OCI-LY7 (cell line): ENCODE data around the gene ARHGAP40. TPM values are rescaled to one million over a fixed set of nuclear protein-coding genes. Genes with fewer than 3 reads are reported as not detected.
"Not testable (repeated sequence)": the region's sequence is repeated elsewhere in the genome, so short reads cannot be mapped to it uniquely, and the experiment has no call there.

Source experiments
- BruUV-seq: library from RNA; stranded (reverse); fragments of 400-500 nt; replicated peaks from 2 replicates; lab custom pipeline; 2021; lab: Mats Ljungman, UMichigan
- CTCF ChIA-PET: fragments of 300-600 bp; sonication (Branson Sonifier 250); formaldehyde crosslinking; loops from one replicate; lab custom pipeline; 2022; ENCODE audit warnings: antibody characterized with exemption; ENCODE audit not compliant: unreplicated experiment; lab: Charles Lee
- POLR2A ChIA-PET: fragments of 300-600 bp; sonication (Branson Sonifier 250); formaldehyde crosslinking; loops from one replicate; lab custom pipeline; 2022; ENCODE audit warnings: antibody characterized with exemption; lab: Charles Lee
- DNase-seq: peaks from one replicate; pipeline ENCODE4 v3.0.0-alpha.2; 2015; ENCODE audit warnings: low spot score
- H2AFZ ChIP-seq: fragments of 200-600 bp; sonication (generic), shearing (Covaris generic); 2 replicates; pipeline ENCODE4 v1.6.1; 2014; ENCODE audit warnings: mild to moderate bottlenecking, antibody characterized with exemption, low read length, moderate library complexity
- H3K27ac ChIP-seq: fragments of 200-600 bp; sonication (generic); 2 replicates; pipeline ENCODE4 v1.5.1; 2014; ENCODE audit warnings: mixed run types, low read depth, mild to moderate bottlenecking, moderate library complexity, low read length, inconsistent platforms; ENCODE audit not compliant: poor library complexity, severe bottlenecking
- H3K36me3 ChIP-seq: fragments of 200-600 bp; sonication (generic); 2 replicates; pipeline ENCODE4 v1.6.1; 2014; ENCODE audit warnings: mild to moderate bottlenecking, antibody characterized with exemption, low read length, moderate library complexity, mixed read lengths; ENCODE audit not compliant: insufficient read depth
- H3K4me1 ChIP-seq: fragments of 200-600 bp; sonication (generic); 2 replicates; pipeline ENCODE4 v1.5.1; 2014; ENCODE audit warnings: mild to moderate bottlenecking, low read length; ENCODE audit not compliant: insufficient read depth, poor library complexity, severe bottlenecking
- H3K4me2 ChIP-seq: fragments of 200-600 bp; sonication (generic); 2 replicates; pipeline ENCODE4 v1.6.1; 2014; ENCODE audit warnings: mild to moderate bottlenecking, low read length
- H3K4me3 ChIP-seq: fragments of 200-600 bp; sonication (generic); 2 replicates; pipeline ENCODE4 v1.5.1; 2014; ENCODE audit warnings: mild to moderate bottlenecking, low read depth, low read length; ENCODE audit not compliant: poor library complexity, severe bottlenecking
- H3K79me2 ChIP-seq: fragments of 200-600 bp; sonication (generic); 2 replicates; pipeline ENCODE4 v1.6.1; 2016; ENCODE audit warnings: low read depth, mild to moderate bottlenecking, low read length, moderate library complexity, mixed read lengths; ENCODE audit not compliant: insufficient read depth
- H3K9me2 ChIP-seq: fragments of 200-600 bp; sonication (generic); 2 replicates; pipeline ENCODE4 v1.6.1; 2016; ENCODE audit warnings: mild to moderate bottlenecking, low read length, mixed read lengths; ENCODE audit not compliant: insufficient read depth
- H3K9me3 ChIP-seq: fragments of 200-600 bp; sonication (generic); 2 replicates; pipeline ENCODE4 v1.6.1; 2014; ENCODE audit warnings: mild to moderate bottlenecking, mixed run types, low read length, mixed read lengths
- H4K20me1 ChIP-seq: fragments of 200-600 bp; sonication (generic); 2 replicates; pipeline ENCODE4 v1.6.1; 2014; ENCODE audit warnings: mild to moderate bottlenecking, antibody characterized with exemption, low read length, moderate library complexity, mixed read lengths; ENCODE audit not compliant: insufficient read depth
- EZH2phosphoT487 ChIP-seq: fragments of 200-600 bp; sonication (generic); IDR thresholded peaks from 2 replicates; pipeline ENCODE4 v1.6.1; 2018; ENCODE audit warnings: low read depth, borderline replicate concordance, mild to moderate bottlenecking, mixed run types, antibody characterized with exemption, low read length, moderate library complexity, mixed read lengths
- intact Hi-C: fragments of 100-400 bp; cut with micrococcal nuclease; formaldehyde crosslinking; loops from one replicate; pipeline ENCODE4 v1.10.0; 2022; ENCODE audit not compliant: unreplicated experiment
- total RNA-seq, 2 experiments: library from RNA; depleted of rRNA in 1 of 2; stranded (reverse); fragments of >200 nt in 1 of 2; shearing (Covaris generic) in 1 of 2; gene quantifications; 2 replicates each; pipeline ENCODE4 v1.2.3, GENCODE V29; 2014 to 2022
- TF ChIP-seq, protein P1 (sequence below): fragments of 200-600 bp; sonication (generic); conservative IDR thresholded peaks from 2 replicates; pipeline ENCODE4 v1.5.1; 2014; ENCODE audit warnings: mild to moderate bottlenecking, antibody characterized with exemption, low read length, moderate library complexity, mixed read lengths

ARHGAP40 gene
- total RNA-seq, 2 experiments from 2014 or later: not detected

GRCh38 chr20:38595886-38596285, 5.7 kb upstream of the ARHGAP40 start:
- DNase-seq, H3K27ac ChIP-seq, BruUV-seq, POLR2A ChIA-PET, H3K79me2 ChIP-seq, H3K9me3 ChIP-seq, H3K9me2 ChIP-seq, H3K4me1 ChIP-seq, H3K4me2 ChIP-seq, H4K20me1 ChIP-seq, intact Hi-C loops, H2AFZ ChIP-seq, H3K4me3 ChIP-seq, CTCF ChIA-PET, H3K36me3 ChIP-seq: not testable (repeated sequence)

DNA sequence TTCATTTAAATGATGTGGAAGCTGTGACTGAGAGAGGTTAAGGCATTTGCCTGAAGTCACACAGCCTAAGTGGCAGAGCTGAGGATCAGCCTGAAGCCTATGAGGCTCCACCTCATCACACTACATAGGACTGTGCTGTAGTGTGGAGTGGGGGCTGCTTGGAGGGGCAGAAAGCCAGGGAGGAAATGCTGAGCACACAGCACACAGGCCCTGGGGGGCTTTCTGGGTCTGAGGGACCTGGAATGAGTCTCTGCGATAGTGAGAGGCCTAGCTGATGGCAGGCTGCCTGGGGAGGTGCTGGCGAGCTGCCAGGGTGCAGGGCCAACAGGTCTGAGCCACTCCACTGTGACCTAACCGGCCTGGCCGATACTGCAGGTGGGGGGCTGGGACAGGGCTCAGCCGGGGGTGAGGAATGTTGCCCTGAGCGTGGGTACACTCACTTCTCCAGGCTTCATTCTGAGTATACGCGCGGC, 2.2 kb upstream of the ARHGAP40 start:
- Histone ChIP-seq H3K4me3 (no peak overlapping the region), H3K9me3 (no peaks in the 10 kb centered on the region), H3K4me2 (no peak overlapping the region), H3K4me1 (no peaks in the 10 kb centered on the region), H3K9me2 (no peaks in the 10 kb centered on the region), H4K20me1 (no peaks in the 10 kb centered on the region), H3K27ac (no peak overlapping the region), H2AFZ (no peak overlapping the region), H3K79me2 (no peaks in the 10 kb centered on the region), H3K36me3 (no peaks in the 10 kb centered on the region)
- intact Hi-C loops: no loop called here
- BruUV-seq: no TSS peak
- ChIA-PET POLR2A (no interaction called here), CTCF (no interaction called here)
- TF ChIP-seq, protein P1, sequence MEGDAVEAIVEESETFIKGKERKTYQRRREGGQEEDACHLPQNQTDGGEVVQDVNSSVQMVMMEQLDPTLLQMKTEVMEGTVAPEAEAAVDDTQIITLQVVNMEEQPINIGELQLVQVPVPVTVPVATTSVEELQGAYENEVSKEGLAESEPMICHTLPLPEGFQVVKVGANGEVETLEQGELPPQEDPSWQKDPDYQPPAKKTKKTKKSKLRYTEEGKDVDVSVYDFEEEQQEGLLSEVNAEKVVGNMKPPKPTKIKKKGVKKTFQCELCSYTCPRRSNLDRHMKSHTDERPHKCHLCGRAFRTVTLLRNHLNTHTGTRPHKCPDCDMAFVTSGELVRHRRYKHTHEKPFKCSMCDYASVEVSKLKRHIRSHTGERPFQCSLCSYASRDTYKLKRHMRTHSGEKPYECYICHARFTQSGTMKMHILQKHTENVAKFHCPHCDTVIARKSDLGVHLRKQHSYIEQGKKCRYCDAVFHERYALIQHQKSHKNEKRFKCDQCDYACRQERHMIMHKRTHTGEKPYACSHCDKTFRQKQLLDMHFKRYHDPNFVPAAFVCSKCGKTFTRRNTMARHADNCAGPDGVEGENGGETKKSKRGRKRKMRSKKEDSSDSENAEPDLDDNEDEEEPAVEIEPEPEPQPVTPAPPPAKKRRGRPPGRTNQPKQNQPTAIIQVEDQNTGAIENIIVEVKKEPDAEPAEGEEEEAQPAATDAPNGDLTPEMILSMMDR: no peak
- TF ChIP-seq EZH2phosphoT487: no peak
- DNase-seq: no peak

DNA sequence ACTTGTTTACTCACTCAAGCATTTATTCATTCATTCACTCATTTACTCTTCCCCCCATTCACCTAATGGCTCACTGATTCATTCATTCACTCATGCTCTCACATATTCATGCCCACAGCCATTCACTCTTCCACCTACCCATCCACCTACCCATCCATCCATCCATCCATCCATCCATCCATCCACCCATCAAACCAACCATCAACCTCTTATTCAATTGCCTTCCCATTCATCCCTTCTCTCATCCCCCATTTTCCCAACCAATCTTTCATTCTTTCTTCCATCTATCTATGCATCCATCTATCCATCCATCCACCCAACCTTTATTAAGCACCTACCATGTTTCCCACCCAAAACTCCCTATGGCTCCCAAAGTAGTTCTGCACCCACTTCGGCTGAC, 1.6 kb upstream of the ARHGAP40 start:
- Histone ChIP-seq H3K4me2 (no peak overlapping the region), H2AFZ (no peak overlapping the region), H3K79me2 (no peaks in the 10 kb centered on the region), H3K9me3 (no peaks in the 10 kb centered on the region), H3K36me3 (no peaks in the 10 kb centered on the region), H4K20me1 (no peaks in the 10 kb centered on the region), H3K4me1 (no peaks in the 10 kb centered on the region), H3K9me2 (no peaks in the 10 kb centered on the region), H3K4me3 (no peak overlapping the region), H3K27ac (no peak overlapping the region)
- intact Hi-C loops: no loop called here
- ChIA-PET CTCF (no interaction called here), POLR2A (no interaction called here)
- DNase-seq: no peak
- BruUV-seq: no TSS peak
- TF ChIP-seq EZH2phosphoT487: no peak
- TF ChIP-seq, protein P1: no peak
